DOHH2 (cell line): ENCODE measurements around the gene MEIOB.

ENCODE experiments used
- EZH2phosphoT487 ChIP-seq: fragments of 200-600 bp; sonication (generic); IDR thresholded peaks from 2 replicates; pipeline ENCODE4 v1.6.1; 2017; ENCODE audit warnings: borderline replicate concordance, mild to moderate bottlenecking, antibody characterized with exemption, low read length, moderate library complexity, mixed read lengths
- TF ChIP-seq, protein P1 (sequence below): fragments of 200-600 bp; sonication (generic); IDR thresholded peaks from one replicate; pipeline ENCODE4 v1.5.1; 2014; ENCODE audit warnings: antibody characterized with exemption, mild to moderate bottlenecking, low read depth, low read length; ENCODE audit not compliant: poor library complexity, severe bottlenecking

DNA sequence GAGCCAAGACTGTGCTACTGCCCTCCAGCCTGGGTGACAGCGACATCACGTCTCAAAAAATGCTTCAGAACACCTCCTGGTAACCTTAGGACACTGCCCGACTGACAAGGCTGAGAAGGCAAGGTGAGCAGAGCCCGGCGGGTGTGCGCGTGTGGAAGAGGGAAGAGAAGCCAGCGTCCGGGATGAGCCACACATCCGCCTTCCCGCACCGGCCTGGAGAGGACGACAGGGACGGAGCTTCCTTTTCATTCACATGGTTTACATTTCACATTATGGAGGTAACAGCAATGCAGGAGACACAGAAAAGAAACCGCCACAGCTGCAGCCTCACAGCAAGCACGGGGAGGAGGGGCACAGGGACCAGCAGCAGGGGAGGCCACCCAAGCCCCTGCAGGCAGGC is 61.9 kb downstream of the MEIOB start:
- TF ChIP-seq, protein P1, sequence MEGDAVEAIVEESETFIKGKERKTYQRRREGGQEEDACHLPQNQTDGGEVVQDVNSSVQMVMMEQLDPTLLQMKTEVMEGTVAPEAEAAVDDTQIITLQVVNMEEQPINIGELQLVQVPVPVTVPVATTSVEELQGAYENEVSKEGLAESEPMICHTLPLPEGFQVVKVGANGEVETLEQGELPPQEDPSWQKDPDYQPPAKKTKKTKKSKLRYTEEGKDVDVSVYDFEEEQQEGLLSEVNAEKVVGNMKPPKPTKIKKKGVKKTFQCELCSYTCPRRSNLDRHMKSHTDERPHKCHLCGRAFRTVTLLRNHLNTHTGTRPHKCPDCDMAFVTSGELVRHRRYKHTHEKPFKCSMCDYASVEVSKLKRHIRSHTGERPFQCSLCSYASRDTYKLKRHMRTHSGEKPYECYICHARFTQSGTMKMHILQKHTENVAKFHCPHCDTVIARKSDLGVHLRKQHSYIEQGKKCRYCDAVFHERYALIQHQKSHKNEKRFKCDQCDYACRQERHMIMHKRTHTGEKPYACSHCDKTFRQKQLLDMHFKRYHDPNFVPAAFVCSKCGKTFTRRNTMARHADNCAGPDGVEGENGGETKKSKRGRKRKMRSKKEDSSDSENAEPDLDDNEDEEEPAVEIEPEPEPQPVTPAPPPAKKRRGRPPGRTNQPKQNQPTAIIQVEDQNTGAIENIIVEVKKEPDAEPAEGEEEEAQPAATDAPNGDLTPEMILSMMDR, result no peak
- no peak for TF ChIP-seq EZH2phosphoT487
